Measurements from ENCODE around the gene CFAP97D2.

Gene CFAP97D2

DNA sequence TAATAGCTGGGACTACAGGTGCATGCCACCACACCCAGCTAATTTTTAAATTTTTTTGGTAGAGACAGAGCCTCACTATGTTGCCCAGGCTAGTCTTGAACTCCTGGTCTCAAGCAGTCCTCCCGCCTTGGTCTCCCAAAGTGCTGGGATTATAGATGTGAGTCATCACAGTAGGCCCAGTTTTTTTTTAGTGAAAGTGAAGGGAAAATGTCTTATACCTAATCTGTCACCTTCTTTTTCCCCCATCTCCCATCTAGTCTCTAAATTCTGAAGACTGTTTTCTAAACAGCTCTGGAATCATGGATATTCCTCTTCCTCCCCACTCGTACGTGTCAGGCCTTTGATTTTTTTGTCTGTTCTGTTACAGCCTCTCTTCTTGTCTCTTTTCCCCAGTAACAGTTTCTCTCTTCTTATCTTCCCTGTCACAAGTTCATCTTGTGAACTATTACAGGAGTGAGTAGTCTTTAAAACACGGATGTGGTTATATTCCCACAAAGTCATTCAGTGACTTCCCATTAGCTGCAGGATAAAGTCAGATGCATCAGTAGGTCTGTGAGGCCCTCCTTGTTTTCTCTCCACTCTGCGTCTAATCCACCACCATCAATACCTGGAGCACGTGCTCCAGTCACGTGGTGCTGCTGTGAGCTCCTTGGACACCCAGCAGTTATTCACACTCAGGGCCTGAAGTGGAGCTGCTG, 58.5 kb downstream of the CFAP97D2 start:
- H3K79me2 ChIP-seq (ENCODE audit: control insufficient read depth, low read length) = peaks cover 26% of the 10 kb centered on the region
- H4K20me1 ChIP-seq (ENCODE audit: control insufficient read depth, insufficient read depth, low read depth, low read length) = peaks cover 4% of the 10 kb centered on the region; the same call in 1 of the 2 replicates
- H3K9me2 ChIP-seq (replicated peaks; ENCODE audit: control insufficient read depth, low read length) = no peaks in the 10 kb centered on the region
- no peak for TF ChIP-seq EZH2phosphoT487 (IDR thresholded peaks at IDR 0.05; ENCODE audit: borderline replicate concordance, low read length)
- no peaks in the 10 kb centered on the region for H3K27me3 ChIP-seq (ENCODE audit: control insufficient read depth, low read length)
- no peak overlapping the region for H3K27ac ChIP-seq (ENCODE audit: low read depth, low read length)
- H3K36me3 ChIP-seq (ENCODE audit: control insufficient read depth, low read length) = peaks cover 68% of the 10 kb centered on the region
- H3F3A ChIP-seq (ENCODE audit: control insufficient read depth, insufficient read depth) = no peaks in the 10 kb centered on the region
- H3K4me2 ChIP-seq (ENCODE audit: low read length) = no peak overlapping the region
- H3K4me1 ChIP-seq (ENCODE audit: control insufficient read depth, low read length) = peaks cover 12% of the 10 kb centered on the region
- no peaks in the 10 kb centered on the region for H3K9me3 ChIP-seq (ENCODE audit: control insufficient read depth, insufficient read depth, low read length)
- no peak overlapping the region for H3K4me3 ChIP-seq (ENCODE audit: low read length)

DNA sequence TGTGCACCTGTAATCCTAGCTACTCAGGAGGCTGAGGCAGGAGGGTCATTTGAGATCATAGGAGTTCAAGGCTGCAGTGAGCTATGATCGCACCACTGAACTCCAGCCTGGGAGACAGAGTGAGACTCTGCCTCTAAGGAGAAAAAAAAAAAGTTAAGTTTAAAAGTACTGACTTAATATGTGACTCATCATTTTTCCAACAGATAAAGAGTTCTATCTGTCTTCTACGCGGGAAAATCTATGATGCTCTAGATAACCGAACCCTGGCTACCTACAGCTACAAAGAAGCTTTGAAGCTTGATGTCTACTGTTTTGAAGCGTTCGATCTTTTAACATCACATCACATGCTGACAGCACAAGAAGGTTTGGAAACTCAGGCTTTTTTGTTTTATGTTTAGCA, 62.9 kb downstream of the CFAP97D2 start:
- TF ChIP-seq CTCF (IDR thresholded peaks at IDR 0.05; ENCODE audit: low read depth, low read length, poor library complexity, severe bottlenecking) = no peak
- TF ChIP-seq EZH2phosphoT487 (IDR thresholded peaks at IDR 0.05; ENCODE audit: borderline replicate concordance, low read length) = no peak
- Histone ChIP-seq H3K9me3 (ENCODE audit: control insufficient read depth, insufficient read depth, low read length) (no peaks in the 10 kb centered on the region), H3K27ac (ENCODE audit: low read depth, low read length) (no peak overlapping the region), H3K36me3 (ENCODE audit: control insufficient read depth, low read length) (peaks cover 97% of the 10 kb centered on the region), H3K79me2 (ENCODE audit: control insufficient read depth, low read length) (peaks cover 6% of the 10 kb centered on the region), H3K4me1 (ENCODE audit: control insufficient read depth, low read length) (no peaks in the 10 kb centered on the region), H4K20me1 (ENCODE audit: control insufficient read depth, insufficient read depth, low read depth, low read length) (no peaks in the 10 kb centered on the region), H3F3A (ENCODE audit: control insufficient read depth, insufficient read depth) (no peaks in the 10 kb centered on the region), H3K4me3 (ENCODE audit: low read length) (no peak overlapping the region), H3K4me2 (ENCODE audit: low read length) (no peak overlapping the region), H3K9me2 (replicated peaks; ENCODE audit: control insufficient read depth, low read length) (no peaks in the 10 kb centered on the region), H3K27me3 (ENCODE audit: control insufficient read depth, low read length) (no peaks in the 10 kb centered on the region)

- Histone ChIP-seq H3K4me3 (ENCODE audit: low read length) (no peak overlapping the region), H3K36me3 (ENCODE audit: control insufficient read depth, low read length) (peaks cover 94% of the 10 kb centered on the region), H3F3A (ENCODE audit: control insufficient read depth, insufficient read depth) (no peaks in the 10 kb centered on the region), H3K27ac (ENCODE audit: low read depth, low read length) (no peak overlapping the region), H3K27me3 (ENCODE audit: control insufficient read depth, low read length) (no peaks in the 10 kb centered on the region), H4K20me1 (ENCODE audit: control insufficient read depth, insufficient read depth, low read depth, low read length) (no peaks in the 10 kb centered on the region), H3K79me2 (ENCODE audit: control insufficient read depth, low read length) (no peaks in the 10 kb centered on the region), H3K4me2 (ENCODE audit: low read length) (no peak overlapping the region), H3K9me3 (ENCODE audit: control insufficient read depth, insufficient read depth, low read length) (no peaks in the 10 kb centered on the region), H3K4me1 (ENCODE audit: control insufficient read depth, low read length) (no peaks in the 10 kb centered on the region), H3K9me2 (replicated peaks; ENCODE audit: control insufficient read depth, low read length) (no peaks in the 10 kb centered on the region)
- TF ChIP-seq CTCF (IDR thresholded peaks at IDR 0.05; ENCODE audit: low read depth, low read length, poor library complexity, severe bottlenecking) (no peak), EZH2phosphoT487 (IDR thresholded peaks at IDR 0.05; ENCODE audit: borderline replicate concordance, low read length) (no peak)
Measured at GRCh38 chr13:114243971-114244370, 64.9 kb downstream of the CFAP97D2 start.

GRCh38 chr13:114244637-114245036, 65.6 kb downstream of the CFAP97D2 start:
- peaks cover 94% of the 10 kb centered on the region for H3K36me3 ChIP-seq (ENCODE audit: control insufficient read depth, low read length)

More at GRCh38 chr13:114244637-114245036, 65.6 kb downstream of the CFAP97D2 start:
- no peaks in the 10 kb centered on the region for H3K4me1 ChIP-seq (ENCODE audit: control insufficient read depth, low read length)
- TF ChIP-seq CTCF (IDR thresholded peaks at IDR 0.05; ENCODE audit: low read depth, low read length, poor library complexity, severe bottlenecking) = no peak
- TF ChIP-seq EZH2phosphoT487 (IDR thresholded peaks at IDR 0.05; ENCODE audit: borderline replicate concordance, low read length) = no peak
- no peak overlapping the region for H3K27ac ChIP-seq (ENCODE audit: low read depth, low read length)
- H4K20me1 ChIP-seq (ENCODE audit: control insufficient read depth, insufficient read depth, low read depth, low read length) = no peaks in the 10 kb centered on the region
- H3K4me3 ChIP-seq (ENCODE audit: low read length) = no peak overlapping the region
- no peak overlapping the region for H3K4me2 ChIP-seq (ENCODE audit: low read length)
- H3F3A ChIP-seq (ENCODE audit: control insufficient read depth, insufficient read depth) = no peaks in the 10 kb centered on the region
- no peaks in the 10 kb centered on the region for H3K9me2 ChIP-seq (replicated peaks; ENCODE audit: control insufficient read depth, low read length)
- H3K27me3 ChIP-seq (ENCODE audit: control insufficient read depth, low read length) = no peaks in the 10 kb centered on the region
- H3K9me3 ChIP-seq (ENCODE audit: control insufficient read depth, insufficient read depth, low read length) = no peaks in the 10 kb centered on the region
- no peaks in the 10 kb centered on the region for H3K79me2 ChIP-seq (ENCODE audit: control insufficient read depth, low read length)

Data from DOHH2 (cell line).